NCI-H526 (cell line): ENCODE results near the gene PRKCZ.

Source experiments
- DNase-seq, 2 experiments: peaks; one replicate each; lab custom pipeline; 2025; lab: John Stamatoyannopoulos, UW

PRKCZ gene

DNA sequence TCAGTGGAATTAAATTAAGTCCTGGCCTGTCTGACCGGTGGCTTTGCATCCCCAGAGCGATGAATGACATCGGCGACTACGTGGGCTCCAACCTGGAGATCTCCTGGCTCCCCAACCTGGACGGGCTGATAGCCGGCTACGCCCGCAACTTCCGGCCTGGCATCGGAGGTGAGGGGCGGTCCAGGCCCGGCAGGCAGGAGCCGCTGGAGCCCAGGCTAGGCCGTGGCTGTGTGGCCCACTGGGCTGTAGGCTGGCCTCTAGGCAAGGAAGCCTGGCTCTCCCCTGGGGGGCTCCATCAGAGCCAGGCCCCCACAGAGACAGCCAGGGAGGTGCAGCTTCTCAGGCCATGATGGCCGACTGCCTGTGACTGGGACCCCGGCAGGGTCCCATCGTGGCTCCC is 25.3 kb upstream of the PRKCZ start:
- no peak for DNase-seq

DNA sequence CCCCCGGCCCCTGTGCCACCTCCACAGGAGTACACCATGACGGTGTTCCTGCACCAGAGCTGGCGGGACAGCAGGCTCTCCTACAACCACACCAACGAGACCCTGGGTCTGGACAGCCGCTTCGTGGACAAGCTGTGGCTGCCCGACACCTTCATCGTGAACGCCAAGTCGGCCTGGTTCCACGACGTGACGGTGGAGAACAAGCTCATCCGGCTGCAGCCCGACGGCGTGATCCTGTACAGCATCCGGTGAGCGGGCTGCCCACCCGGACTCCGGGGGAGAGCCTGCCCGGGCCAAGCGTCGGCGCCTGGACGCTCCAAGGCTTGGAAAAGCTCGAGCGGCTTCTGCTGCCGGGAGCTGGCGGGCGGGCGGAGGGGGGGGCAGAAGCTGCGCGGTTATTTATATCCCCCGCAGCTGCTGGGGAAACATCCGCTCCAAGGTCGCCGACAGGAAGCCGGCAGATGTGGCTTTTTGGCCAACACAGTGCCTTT is 24.7 kb upstream of the PRKCZ start:
- DNase-seq, result no peak

DNA sequence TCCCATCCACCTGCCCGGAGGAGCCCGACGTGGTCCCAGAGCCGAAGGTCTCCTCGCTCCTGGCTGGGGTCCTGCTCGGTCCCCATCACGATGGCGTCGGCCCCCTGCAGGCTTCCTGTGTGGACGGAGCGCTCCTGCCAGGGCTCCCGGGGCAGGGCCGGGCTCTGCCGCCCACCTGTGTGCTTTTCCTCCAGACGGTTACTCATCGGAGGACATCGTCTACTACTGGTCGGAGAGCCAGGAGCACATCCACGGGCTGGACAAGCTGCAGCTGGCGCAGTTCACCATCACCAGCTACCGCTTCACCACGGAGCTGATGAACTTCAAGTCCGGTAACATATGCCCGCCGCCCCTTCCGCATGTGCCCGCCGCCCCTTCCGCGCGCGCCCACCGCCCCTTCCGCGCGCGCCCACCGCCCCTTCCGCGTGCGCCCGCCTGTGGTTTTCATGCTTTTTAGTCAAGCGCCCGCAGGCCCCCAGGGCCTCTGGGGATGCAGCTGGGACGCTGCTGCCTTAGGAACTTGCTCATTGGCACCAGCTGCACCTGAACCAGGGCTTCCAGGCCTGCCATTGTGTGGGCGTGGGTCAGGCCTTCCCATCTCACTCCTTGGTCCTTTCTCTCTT is 22.1 kb upstream of the PRKCZ start:
- DNase-seq, result no peak

DNA sequence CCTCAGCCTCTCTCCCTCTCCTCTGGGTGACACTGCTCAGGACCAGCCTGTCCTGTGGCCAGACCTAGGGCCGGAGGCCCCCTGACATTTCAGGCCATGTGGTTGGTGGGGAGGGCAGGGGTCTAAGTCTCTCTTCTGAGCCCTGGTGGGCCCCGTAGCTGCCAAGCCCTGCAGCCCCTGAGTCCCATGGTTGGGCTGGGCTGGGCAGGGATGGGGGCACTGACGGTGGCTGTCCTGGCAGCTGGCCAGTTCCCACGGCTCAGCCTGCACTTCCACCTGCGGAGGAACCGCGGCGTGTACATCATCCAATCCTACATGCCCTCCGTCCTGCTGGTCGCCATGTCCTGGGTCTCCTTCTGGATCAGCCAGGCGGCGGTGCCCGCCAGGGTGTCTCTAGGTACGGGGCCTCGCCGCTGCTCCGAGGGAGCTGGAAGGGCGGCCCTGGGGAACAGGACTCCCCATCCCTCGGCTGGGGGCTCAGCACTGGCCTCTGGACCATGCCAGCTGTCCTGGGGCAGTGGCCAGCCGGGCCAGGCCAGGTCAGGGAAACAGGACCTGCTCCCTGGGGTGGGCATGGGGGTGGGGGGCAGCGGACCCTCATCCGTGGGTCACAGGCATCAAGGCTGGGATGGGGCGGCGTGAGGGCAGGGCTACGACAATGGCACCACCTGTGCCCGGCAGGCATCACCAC is 21.2 kb upstream of the PRKCZ start:
- no peak for DNase-seq

GRCh38 chr1:2029561-2029960 is 20.6 kb upstream of the PRKCZ start:
- no peak for DNase-seq

GRCh38 chr1:2030076-2030871 is 19.9 kb upstream of the PRKCZ start:
- no peak for DNase-seq

- no peak for DNase-seq
These were observed 18.4 kb upstream of the PRKCZ start for GRCh38 chr1:2031546-2032540.

GRCh38 chr1:2032737-2033136 is 17.5 kb upstream of the PRKCZ start:
- DNase-seq, result no peak

DNA sequence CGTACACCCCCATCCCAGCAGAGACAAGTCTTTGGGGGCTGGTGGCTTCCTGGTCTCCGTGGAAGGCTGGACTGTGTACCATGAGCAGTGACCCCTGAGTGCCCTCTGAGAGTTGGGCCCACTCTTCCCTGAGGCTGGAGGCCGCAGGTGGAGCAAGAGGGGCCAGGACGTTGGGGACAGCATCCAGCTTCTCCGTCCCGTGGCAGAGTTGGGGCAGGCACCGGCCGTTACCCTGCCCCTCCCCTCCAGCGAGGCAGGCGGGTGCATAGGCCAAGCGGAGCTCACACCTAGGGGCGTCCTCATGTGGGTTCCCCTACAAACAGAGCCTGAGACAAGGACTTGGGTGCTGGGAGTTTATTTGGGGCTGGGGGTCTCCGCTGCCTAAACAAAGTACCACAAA is 17.0 kb upstream of the PRKCZ start:
- DNase-seq, result no peak

GRCh38 chr1:2036287-2036686 is 13.9 kb upstream of the PRKCZ start:
- DNase-seq, result no peak

DNA sequence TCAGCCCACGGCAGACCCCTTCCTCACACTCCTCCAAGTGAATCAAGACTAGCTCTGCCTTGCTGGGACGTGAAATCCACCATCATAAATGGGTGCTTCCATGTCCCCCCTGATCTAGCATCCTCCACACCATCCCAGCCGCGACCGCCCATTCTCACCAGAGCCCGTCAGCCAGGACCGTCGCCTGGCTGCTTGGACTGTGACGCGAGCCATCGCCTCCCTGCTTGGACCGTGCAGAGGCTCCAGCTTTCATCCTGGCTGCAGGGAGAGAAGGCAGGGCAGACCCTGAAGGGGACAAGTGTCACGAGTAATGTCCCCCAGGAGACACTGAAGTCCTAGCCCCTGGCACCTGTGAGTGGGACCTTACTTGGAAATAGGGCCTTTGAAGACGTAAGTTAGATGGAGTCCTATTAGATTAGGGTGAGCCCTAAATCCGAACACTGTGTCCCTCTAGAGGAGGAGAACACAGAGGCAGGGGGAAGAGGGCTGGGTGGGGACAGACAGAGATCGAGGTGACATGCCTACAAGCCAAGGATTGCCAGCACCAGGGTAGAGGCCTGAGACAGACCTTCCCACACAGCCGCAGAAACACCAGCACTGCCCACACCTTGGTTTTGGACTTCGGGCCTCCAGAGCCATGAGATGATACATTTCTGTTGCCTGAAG is 12.8 kb upstream of the PRKCZ start:
- no peak for DNase-seq

GRCh38 chr1:2038229-2038628 is 12.0 kb upstream of the PRKCZ start:
- no peak for DNase-seq

DNA sequence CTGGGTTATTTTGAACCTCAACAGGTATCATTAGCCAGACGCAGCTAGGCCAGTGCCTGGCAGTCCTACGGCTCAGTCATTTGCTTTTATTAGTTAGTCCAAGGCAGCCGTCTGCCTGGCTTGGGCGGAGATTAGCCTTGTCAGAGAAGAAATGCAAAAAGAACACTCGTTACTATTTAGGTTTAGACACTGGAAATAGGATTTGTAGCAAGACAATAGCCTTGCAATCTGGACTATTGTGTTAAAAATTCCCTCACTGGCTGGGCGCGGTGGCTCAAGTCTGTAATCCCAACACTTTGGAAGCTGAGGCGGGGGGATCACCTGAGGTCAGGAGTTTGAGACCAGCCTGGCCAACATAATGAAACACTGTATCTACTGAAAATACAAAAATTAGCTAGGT is 11.0 kb upstream of the PRKCZ start:
- DNase-seq, result no peak

GRCh38 chr1:2041305-2041704 is 8.9 kb upstream of the PRKCZ start:
- no peak for DNase-seq

DNA sequence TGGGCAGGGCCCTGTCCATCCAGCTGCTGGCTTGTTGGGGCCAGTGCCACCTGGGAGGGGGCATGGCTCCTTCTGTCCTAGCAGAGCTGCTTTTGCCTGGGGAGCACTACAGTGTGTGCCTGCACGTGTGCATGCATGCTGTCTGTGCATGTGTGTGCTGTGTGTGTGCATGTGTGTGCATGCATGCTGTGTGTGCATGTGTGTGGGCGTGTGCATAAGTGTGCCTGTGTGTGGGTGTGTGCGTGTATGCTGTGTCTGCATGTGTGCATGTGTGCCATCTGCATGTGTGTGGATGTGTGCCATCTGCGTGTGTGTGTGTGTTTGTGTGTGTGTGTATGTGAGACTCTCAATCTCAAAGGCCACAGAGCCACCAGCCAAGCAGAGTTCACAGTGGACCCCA is 8.3 kb upstream of the PRKCZ start:
- no peak for DNase-seq

DNA sequence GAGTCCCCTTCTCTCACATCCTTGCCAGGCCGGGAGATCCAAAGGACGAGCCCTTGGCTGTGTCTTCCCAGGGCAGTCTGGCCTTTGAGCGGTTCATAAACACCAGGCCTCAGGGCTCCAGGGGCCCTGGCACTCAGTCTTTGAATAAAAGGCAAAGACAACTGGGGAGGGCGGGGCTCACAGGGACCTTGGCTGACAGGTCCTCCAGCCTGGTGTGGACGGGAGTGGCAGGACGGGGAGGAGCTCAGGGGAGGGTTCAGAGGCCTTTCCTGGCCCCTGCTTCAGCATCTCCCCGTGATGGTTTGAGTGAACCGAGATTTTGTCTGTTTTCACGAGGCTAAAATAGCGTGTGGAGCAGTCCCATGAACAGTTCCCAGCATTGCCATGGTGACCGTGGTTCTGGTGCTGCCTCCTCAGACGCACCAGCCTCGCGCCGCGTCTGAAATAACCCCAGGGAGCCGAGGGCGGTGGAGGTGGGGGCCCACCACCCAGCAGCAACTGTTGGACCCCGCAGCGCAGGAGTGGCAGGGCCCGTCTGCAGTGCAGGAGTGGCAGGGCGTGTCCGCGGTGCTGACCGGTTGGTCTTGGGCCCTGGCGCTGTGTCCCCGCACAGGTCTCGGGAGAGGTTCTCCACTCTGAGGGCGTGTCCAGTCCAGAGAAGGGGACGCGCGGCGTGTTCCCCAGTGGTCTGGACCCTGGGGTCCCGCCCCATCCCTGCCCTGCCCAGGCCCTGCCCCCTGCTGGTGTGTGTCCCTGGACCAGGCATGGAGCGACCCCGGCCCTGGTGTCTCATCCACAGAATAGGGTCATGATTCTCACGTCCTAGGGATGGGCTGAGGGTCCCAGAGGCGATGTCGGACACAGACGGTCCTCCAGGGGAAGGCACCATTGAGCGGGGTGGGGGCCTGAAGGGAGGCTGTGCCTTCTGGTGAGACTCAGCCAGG is 7.1 kb upstream of the PRKCZ start:
- DNase-seq, result peak in 1 of 2 experiments; percentile 62

DNA sequence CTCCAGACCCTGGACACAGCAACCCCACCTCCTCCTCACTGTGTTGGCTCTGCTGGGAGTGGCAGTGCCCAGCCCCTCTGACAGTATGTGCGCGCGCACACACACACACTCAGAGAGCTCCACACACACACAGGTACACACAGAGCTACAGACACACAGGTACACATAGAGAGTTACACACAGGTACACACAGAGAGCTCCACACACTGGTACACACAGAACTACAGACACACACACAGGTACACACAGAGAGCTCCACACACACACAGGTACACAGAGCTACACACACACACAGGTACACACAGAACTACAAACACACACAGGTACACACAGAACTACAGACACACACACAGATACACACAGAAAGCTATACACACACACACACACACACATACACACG is 6.3 kb upstream of the PRKCZ start:
- no peak for DNase-seq

DNA sequence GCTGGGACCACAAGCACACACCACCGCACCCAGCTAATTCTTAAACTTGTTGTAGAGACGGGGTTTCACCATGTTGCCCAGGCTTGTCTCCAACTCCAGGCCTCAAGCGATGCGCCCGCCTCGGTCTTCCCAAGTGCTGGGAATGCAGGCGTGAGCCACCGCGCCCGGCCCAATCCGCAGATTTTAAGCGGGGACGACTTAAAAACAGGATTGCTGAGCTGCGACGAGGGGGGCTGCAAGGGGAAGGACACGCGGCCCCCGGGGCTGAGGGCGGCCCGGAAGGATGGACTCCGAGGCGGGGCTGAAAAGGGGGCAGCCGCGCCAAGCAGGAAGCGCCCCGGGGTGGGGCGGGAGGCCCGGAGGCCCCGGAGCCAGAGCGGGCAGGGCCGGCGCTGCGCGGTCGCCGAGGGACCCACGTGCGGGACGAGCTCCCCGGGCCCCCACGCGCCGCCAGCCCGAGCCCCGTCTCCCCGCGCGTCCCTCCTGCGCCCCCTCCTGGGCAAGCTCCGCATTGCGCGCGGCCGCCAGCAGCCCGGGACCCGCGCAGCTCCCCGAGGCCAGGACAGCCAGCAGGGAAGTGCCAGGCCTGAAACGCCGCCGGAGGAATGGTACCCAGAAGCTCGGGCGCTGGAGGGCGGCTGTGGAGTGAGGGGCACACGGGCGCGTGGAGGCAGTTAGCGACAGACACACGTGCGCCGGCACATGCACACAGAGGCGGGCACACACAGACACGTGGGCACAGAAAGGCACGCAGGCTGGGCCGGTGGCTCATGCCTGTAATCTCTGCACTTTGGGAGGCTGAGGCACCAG is 5.5 kb upstream of the PRKCZ start:
- peak; percentile 17 to 74 for DNase-seq

DNA sequence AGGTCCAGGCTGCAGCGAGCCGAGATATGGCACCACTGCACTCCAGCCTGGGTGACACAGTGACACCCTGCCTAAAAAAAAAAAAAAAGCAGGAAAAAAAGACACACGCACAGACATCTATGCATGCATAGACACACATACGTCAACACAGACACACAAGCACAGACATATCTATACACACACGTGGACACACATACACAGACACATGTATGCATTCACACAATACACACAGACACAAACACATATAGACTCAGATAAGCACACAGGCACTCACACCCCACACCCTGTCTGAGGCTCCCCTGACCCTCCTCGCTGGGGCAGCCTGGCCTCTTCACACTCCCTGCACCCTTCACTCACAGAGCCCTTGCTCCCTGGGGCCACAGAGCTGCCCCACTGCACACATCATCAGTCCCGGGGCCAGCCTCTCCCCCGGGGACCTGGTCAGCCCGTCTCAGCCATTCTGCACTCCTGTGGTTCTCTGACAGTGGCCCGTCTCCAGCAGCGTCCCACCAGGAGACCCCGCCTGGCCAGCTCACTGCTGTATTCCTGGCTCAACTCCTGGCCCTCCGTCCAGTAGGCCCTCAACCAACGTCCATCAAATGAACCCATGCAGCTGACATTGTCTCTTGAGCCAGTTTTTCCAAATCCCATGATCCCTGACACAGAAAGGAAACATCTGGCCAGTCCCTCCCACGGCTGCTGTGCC is 4.6 kb upstream of the PRKCZ start:
- no peak for DNase-seq
